22Rv1 (cell line): ENCODE data around the gene CYP27A1.

Experiments used
- ZFX ChIP-seq: fragments of 450-650 bp; IDR thresholded peaks from 2 replicates; pipeline ENCODE4 v1.6.1; 2017; ENCODE audit warnings: antibody characterized with exemption, borderline replicate concordance
- TF ChIP-seq, protein P1 (sequence below): fragments of 450-650 bp; IDR thresholded peaks from 2 replicates; pipeline ENCODE4 v1.5.1; 2017; ENCODE audit warnings: mild to moderate bottlenecking

DNA sequence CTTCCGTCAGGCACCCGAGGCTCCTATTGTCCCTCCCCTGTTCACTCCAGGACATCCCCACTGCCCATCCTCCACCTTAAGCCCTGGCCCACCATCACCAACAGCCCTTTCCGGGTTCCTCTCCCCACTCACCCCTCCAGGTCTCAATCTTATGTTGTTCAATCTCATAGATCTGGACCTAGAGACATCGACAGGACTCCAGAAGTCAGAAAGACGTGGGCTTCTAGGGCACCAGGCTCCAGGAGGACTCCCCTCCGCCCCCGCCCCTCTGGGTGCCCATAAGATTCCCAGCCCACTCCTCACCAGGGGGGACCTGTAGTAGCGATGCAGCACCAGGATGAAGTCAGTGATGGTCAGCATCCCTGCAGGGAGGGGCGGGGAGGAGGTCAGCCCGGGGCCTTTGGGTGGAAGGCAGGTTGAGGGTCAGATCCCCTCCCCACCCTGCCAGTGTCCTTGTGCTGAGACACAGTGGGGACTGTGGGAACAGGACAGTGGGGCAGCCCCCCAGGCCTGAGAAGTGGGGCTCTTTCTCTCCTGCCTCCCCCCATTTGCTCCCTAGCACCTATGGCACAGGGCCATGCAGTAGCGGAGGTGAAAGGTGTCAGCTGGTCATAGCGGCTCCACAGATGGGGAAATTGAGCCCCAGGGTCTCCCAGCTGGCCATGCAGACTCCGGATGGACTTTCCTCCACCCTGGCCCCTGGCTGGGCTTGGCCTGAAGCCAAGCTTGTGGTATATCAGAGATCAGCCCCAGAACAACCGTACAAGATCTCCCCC, 45.9 kb downstream of the CYP27A1 start:
- TF ChIP-seq, protein P1, sequence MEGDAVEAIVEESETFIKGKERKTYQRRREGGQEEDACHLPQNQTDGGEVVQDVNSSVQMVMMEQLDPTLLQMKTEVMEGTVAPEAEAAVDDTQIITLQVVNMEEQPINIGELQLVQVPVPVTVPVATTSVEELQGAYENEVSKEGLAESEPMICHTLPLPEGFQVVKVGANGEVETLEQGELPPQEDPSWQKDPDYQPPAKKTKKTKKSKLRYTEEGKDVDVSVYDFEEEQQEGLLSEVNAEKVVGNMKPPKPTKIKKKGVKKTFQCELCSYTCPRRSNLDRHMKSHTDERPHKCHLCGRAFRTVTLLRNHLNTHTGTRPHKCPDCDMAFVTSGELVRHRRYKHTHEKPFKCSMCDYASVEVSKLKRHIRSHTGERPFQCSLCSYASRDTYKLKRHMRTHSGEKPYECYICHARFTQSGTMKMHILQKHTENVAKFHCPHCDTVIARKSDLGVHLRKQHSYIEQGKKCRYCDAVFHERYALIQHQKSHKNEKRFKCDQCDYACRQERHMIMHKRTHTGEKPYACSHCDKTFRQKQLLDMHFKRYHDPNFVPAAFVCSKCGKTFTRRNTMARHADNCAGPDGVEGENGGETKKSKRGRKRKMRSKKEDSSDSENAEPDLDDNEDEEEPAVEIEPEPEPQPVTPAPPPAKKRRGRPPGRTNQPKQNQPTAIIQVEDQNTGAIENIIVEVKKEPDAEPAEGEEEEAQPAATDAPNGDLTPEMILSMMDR: no peak
- TF ChIP-seq ZFX: no peak
